Neural cell (in vitro differentiated cells): ENCODE measurements around the gene SLC27A5. TPM values are rescaled to one million over a fixed set of nuclear protein-coding genes. Genes with fewer than 3 reads are reported as not detected.

Experiments used
- H2AFZ ChIP-seq: fragments of 200-600, 300-800 bp; sonication (generic), shearing (Covaris generic); 2 replicates; pipeline ENCODE4 v1.6.0; 2014; ENCODE audit warnings: low read depth, mild to moderate bottlenecking, antibody characterized with exemption, low read length, moderate library complexity
- H3F3A ChIP-seq: fragments of 200-600 bp; shearing (Covaris generic); 2 replicates; pipeline ENCODE4 v1.6.1; 2016; ENCODE audit warnings: mild to moderate bottlenecking, moderate library complexity, mixed read lengths, antibody characterized with exemption, low read length; ENCODE audit not compliant: insufficient read depth, poor library complexity, severe bottlenecking
- H3K27ac ChIP-seq: fragments of 200-600, 300-800 bp; sonication (generic), shearing (Covaris generic); 2 replicates; pipeline ENCODE4 v1.5.1; 2014; ENCODE audit warnings: mild to moderate bottlenecking, low read length, moderate library complexity
- H3K27me3 ChIP-seq: fragments of 300-800, 200-600 bp; sonication (generic), shearing (Covaris generic); 2 replicates; pipeline ENCODE4 v1.6.0; 2014; ENCODE audit warnings: mild to moderate bottlenecking, low read depth, low read length, moderate library complexity; ENCODE audit not compliant: insufficient read depth
- H3K36me3 ChIP-seq: fragments of 300-800, 200-600 bp; sonication (generic), shearing (Covaris generic); 2 replicates; pipeline ENCODE4 v1.5.1; 2014; ENCODE audit warnings: mild to moderate bottlenecking, antibody characterized with exemption, low read length, moderate library complexity; ENCODE audit not compliant: insufficient read depth
- H3K4me2 ChIP-seq: fragments of 300-800, 200-600 bp; sonication (generic), shearing (Covaris generic); 2 replicates; pipeline ENCODE4 v1.6.0; 2014; ENCODE audit warnings: mild to moderate bottlenecking, low read length
- H3K4me3 ChIP-seq: fragments of 300-800, 200-600 bp; sonication (generic), shearing (Covaris generic); 2 replicates; pipeline ENCODE4 v1.5.1; 2014; ENCODE audit warnings: mild to moderate bottlenecking, low read length, moderate library complexity
- H3K79me2 ChIP-seq: fragments of 200-600 bp; shearing (Covaris generic); replicated peaks from 2 replicates; pipeline ENCODE4 v1.6.0; 2014; ENCODE audit warnings: mild to moderate bottlenecking, low read length, moderate library complexity; ENCODE audit not compliant: insufficient read depth
- H3K9ac ChIP-seq: fragments of 300-800, 200-600 bp; sonication (generic), shearing (Covaris generic); 2 replicates; pipeline ENCODE4 v1.6.1; 2016; ENCODE audit warnings: mild to moderate bottlenecking, low read length, mixed read lengths
- H3K9me2 ChIP-seq: fragments of 200-600 bp; shearing (Covaris generic); 2 replicates; pipeline ENCODE4 v1.6.1; 2016; ENCODE audit warnings: mild to moderate bottlenecking, low read length, mixed read lengths; ENCODE audit not compliant: insufficient read depth
- H3K9me3 ChIP-seq: fragments of 200-600, 300-800 bp; sonication (generic), shearing (Covaris generic); 2 replicates; pipeline ENCODE4 v1.6.1; 2016; ENCODE audit warnings: mild to moderate bottlenecking, mixed run types, low read length, moderate library complexity, mixed read lengths
- H4K20me1 ChIP-seq: fragments of 200-600 bp; shearing (Covaris generic); 2 replicates; pipeline ENCODE4 v1.6.1; 2016; ENCODE audit warnings: mild to moderate bottlenecking, mixed run types; ENCODE audit not compliant: insufficient read depth
- EP300 ChIP-seq: fragments of 450-650 bp; conservative IDR thresholded peaks from 2 replicates; pipeline ENCODE4 v1.6.1; 2014; ENCODE audit warnings: antibody characterized with exemption, mild to moderate bottlenecking, moderate library complexity; ENCODE audit not compliant: poor library complexity, severe bottlenecking
- EZH2 ChIP-seq: fragments of 200-600, 300-800 bp; shearing (Covaris generic), sonication (generic); IDR thresholded peaks from 2 replicates; pipeline ENCODE4 v1.6.1; 2014; ENCODE audit warnings: antibody characterized with exemption, low read length, borderline replicate concordance, mild to moderate bottlenecking; ENCODE audit not compliant: insufficient read depth, poor library complexity, severe bottlenecking
- MXI1 ChIP-seq: fragments of 450-650 bp; conservative IDR thresholded peaks from 2 replicates; pipeline ENCODE4 v1.6.1; 2014; ENCODE audit warnings: antibody characterized with exemption, mild to moderate bottlenecking; ENCODE audit not compliant: poor library complexity, severe bottlenecking
- POLR2AphosphoS5 ChIP-seq: IDR thresholded peaks from 2 replicates; pipeline ENCODE4 v1.6.1; 2012
- RAD21 ChIP-seq: fragments of 450-650 bp; conservative IDR thresholded peaks from 2 replicates; pipeline ENCODE4 v1.6.1; 2014; ENCODE audit warnings: antibody characterized with exemption, mild to moderate bottlenecking, moderate library complexity
- SMC3 ChIP-seq: fragments of 450-650 bp; conservative IDR thresholded peaks from 2 replicates; pipeline ENCODE4 v1.6.1; 2014; ENCODE audit warnings: antibody characterized with exemption, mild to moderate bottlenecking, moderate library complexity; ENCODE audit not compliant: poor library complexity
- TAF1 ChIP-seq: IDR thresholded peaks from 2 replicates; pipeline ENCODE4 v1.6.1; 2012; ENCODE audit warnings: low read depth
- polyA plus RNA-seq: library from polyadenylated mRNA; depleted of rRNA; stranded (reverse); fragments of >200 nt; gene quantifications from 2 replicates; pipeline ENCODE4 v1.2.3, GENCODE V29; 2014
- TF ChIP-seq, protein P1 (sequence below): fragments of 450-650 bp; IDR thresholded peaks from 2 replicates; pipeline ENCODE4 v1.5.1; 2014; ENCODE audit warnings: antibody characterized with exemption, mild to moderate bottlenecking, moderate library complexity; ENCODE audit not compliant: poor library complexity, severe bottlenecking
- TF ChIP-seq, protein P2 (sequence below): IDR thresholded peaks from 2 replicates; pipeline ENCODE4 v1.6.1; 2012; ENCODE audit warnings: borderline replicate concordance

SLC27A5 gene
- polyA plus RNA-seq, 1 donor from 2014 or later: 14.9 TPM

GRCh38 chr19:58558623-58559274 is 47.0 kb upstream of the SLC27A5 start:
- H3K36me3 ChIP-seq: no peaks in the 10 kb centered on the region
- H3K9me2 ChIP-seq: no peaks in the 10 kb centered on the region
- no peaks in the 10 kb centered on the region for H3K27me3 ChIP-seq
- H4K20me1 ChIP-seq: peaks cover 6% of the 10 kb centered on the region
- H3K4me3 ChIP-seq: peak overlapping the region; percentile 76
- peak overlapping the region; percentile 84 for H2AFZ ChIP-seq
- peak overlapping the region; percentile 98 for H3K9ac ChIP-seq
- H3K79me2 ChIP-seq: peaks cover 19% of the 10 kb centered on the region
- TF ChIP-seq RAD21: peak; percentile 46
- no peak for TF ChIP-seq EP300
- TF ChIP-seq MXI1: no peak
- peak; percentile 93 for TF ChIP-seq POLR2AphosphoS5
- TF ChIP-seq, protein P1, sequence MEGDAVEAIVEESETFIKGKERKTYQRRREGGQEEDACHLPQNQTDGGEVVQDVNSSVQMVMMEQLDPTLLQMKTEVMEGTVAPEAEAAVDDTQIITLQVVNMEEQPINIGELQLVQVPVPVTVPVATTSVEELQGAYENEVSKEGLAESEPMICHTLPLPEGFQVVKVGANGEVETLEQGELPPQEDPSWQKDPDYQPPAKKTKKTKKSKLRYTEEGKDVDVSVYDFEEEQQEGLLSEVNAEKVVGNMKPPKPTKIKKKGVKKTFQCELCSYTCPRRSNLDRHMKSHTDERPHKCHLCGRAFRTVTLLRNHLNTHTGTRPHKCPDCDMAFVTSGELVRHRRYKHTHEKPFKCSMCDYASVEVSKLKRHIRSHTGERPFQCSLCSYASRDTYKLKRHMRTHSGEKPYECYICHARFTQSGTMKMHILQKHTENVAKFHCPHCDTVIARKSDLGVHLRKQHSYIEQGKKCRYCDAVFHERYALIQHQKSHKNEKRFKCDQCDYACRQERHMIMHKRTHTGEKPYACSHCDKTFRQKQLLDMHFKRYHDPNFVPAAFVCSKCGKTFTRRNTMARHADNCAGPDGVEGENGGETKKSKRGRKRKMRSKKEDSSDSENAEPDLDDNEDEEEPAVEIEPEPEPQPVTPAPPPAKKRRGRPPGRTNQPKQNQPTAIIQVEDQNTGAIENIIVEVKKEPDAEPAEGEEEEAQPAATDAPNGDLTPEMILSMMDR: no peak
- TF ChIP-seq, protein P2, sequence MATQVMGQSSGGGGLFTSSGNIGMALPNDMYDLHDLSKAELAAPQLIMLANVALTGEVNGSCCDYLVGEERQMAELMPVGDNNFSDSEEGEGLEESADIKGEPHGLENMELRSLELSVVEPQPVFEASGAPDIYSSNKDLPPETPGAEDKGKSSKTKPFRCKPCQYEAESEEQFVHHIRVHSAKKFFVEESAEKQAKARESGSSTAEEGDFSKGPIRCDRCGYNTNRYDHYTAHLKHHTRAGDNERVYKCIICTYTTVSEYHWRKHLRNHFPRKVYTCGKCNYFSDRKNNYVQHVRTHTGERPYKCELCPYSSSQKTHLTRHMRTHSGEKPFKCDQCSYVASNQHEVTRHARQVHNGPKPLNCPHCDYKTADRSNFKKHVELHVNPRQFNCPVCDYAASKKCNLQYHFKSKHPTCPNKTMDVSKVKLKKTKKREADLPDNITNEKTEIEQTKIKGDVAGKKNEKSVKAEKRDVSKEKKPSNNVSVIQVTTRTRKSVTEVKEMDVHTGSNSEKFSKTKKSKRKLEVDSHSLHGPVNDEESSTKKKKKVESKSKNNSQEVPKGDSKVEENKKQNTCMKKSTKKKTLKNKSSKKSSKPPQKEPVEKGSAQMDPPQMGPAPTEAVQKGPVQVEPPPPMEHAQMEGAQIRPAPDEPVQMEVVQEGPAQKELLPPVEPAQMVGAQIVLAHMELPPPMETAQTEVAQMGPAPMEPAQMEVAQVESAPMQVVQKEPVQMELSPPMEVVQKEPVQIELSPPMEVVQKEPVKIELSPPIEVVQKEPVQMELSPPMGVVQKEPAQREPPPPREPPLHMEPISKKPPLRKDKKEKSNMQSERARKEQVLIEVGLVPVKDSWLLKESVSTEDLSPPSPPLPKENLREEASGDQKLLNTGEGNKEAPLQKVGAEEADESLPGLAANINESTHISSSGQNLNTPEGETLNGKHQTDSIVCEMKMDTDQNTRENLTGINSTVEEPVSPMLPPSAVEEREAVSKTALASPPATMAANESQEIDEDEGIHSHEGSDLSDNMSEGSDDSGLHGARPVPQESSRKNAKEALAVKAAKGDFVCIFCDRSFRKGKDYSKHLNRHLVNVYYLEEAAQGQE: peak; percentile 76
- TF ChIP-seq TAF1: peak; percentile 41
- peak; percentile 10 for TF ChIP-seq SMC3
- no peak for TF ChIP-seq EZH2
- H3K27ac ChIP-seq: peak overlapping the region; percentile 98
- H3F3A ChIP-seq: peaks cover 14% of the 10 kb centered on the region
- H3K9me3 ChIP-seq: no peaks in the 10 kb centered on the region
- H3K4me2 ChIP-seq: peak overlapping the region; percentile 93

DNA sequence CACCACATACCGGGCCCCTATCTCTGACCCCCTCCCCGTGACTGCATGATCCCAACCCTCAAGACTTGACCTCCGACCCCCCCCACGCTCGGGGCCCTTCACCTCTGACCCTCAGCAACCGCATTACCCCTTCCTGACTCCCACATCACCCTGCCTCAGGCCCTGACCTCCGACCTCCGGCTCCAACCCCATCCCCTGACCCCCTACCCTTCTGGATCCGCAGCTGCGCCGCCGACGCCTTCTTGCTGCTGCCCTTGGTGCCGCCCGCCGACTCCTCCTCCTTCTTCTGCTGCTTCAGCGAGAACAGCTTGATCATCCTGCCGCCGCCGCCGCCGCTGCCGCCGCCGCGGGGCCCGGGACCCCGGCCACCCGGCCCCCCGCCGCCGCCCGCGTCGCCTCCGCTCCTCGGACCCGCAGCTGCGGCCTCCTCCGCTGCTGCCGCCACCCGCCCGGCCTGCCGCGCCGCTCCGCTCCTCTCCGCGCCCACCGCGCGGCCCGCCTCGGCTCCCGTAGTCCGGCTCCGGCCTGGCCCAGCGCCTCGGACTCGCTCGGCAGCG is 46.4 kb upstream of the SLC27A5 start, which contains the start of gene UBE2M:
UBE2M (minus strand) TSS at position 546 of the 557 bp plus-strand sequence; CDS start at position 316, 230 bp downstream.
- H3K4me2 ChIP-seq: peak within 1 kb of the TSS; percentile 93
- H3K9ac ChIP-seq: peak within 1 kb of the TSS; percentile 98
- no peaks in the 10 kb centered on the region for H3K9me3 ChIP-seq
- peak within 1 kb of the TSS; percentile 84 for H2AFZ ChIP-seq
- no peak for TF ChIP-seq POLR2AphosphoS5
- TF ChIP-seq RAD21: no peak
- TF ChIP-seq MXI1: no peak
- TF ChIP-seq SMC3: no peak
- TF ChIP-seq, protein P1: no peak
- TF ChIP-seq, protein P2: no peak
- no peak for TF ChIP-seq EP300
- TF ChIP-seq EZH2: no peak
- TF ChIP-seq TAF1: no peak
- H3K79me2 ChIP-seq: peaks cover 19% of the 10 kb centered on the region
- H4K20me1 ChIP-seq: peaks cover 6% of the 10 kb centered on the region
- H3F3A ChIP-seq: peaks cover 16% of the 10 kb centered on the region
- H3K27me3 ChIP-seq: no peaks in the 10 kb centered on the region
- peak within 1 kb of the TSS; percentile 98 for H3K27ac ChIP-seq
- H3K4me3 ChIP-seq: peak within 1 kb of the TSS; percentile 76
- H3K9me2 ChIP-seq: no peaks in the 10 kb centered on the region
- no peaks in the 10 kb centered on the region for H3K36me3 ChIP-seq
